Astrocyte (in vitro differentiated cells and primary cell): ENCODE measurements around the gene PRRT2. TPM values are rescaled to one million over a fixed set of nuclear protein-coding genes. Genes with fewer than 3 reads are reported as not detected.

Source experiments
- DNase-seq: peaks from one replicate; pipeline ENCODE4 v3.0.0-alpha.2; 2010; ENCODE audit warnings: low read depth
- FAIRE-seq: peaks from 2 replicates; lab custom pipeline; 2011; peaks lifted over from hg19 to GRCh38; lab: Jason Lieb, UNC
- H2AFZ ChIP-seq: 2 replicates; pipeline ENCODE4 v1.6.0; 2012; ENCODE audit warnings: low read depth, low read length, inconsistent platforms
- H3K27ac ChIP-seq: 2 replicates; pipeline ENCODE4 v1.5.1; 2011; ENCODE audit warnings: low read depth, low read length, inconsistent platforms
- H3K27me3 ChIP-seq: 2 replicates; pipeline ENCODE4 v1.6.0; 2011; ENCODE audit warnings: low read length, inconsistent platforms; ENCODE audit not compliant: insufficient read depth
- H3K36me3 ChIP-seq: 2 replicates; pipeline ENCODE4 v1.5.1; 2011; ENCODE audit warnings: low read length, inconsistent platforms; ENCODE audit not compliant: insufficient read depth
- H3K4me1 ChIP-seq: 2 replicates; pipeline ENCODE4 v1.5.1; 2011; ENCODE audit warnings: low read length, inconsistent platforms; ENCODE audit not compliant: insufficient read depth
- H3K4me2 ChIP-seq: 2 replicates; pipeline ENCODE4 v1.6.0; 2012; ENCODE audit warnings: low read length, inconsistent platforms
- H3K4me3 ChIP-seq: 2 replicates; pipeline ENCODE4 v1.5.1; 2011; ENCODE audit warnings: low read depth, mild to moderate bottlenecking, low read length, inconsistent platforms; ENCODE audit not compliant: insufficient read depth
- H3K79me2 ChIP-seq: 2 replicates; pipeline ENCODE4 v1.6.0; 2012; ENCODE audit warnings: mild to moderate bottlenecking, low read length, inconsistent platforms; ENCODE audit not compliant: insufficient read depth
- H3K9ac ChIP-seq: 2 replicates; pipeline ENCODE4 v1.6.0; 2012; ENCODE audit warnings: mild to moderate bottlenecking, low read length, inconsistent platforms
- H3K9me3 ChIP-seq: 2 replicates; pipeline ENCODE4 v1.5.1; 2012; ENCODE audit warnings: low read depth, mild to moderate bottlenecking, low read length, inconsistent platforms; ENCODE audit not compliant: insufficient read depth
- H4K20me1 ChIP-seq: 2 replicates; pipeline ENCODE4 v1.6.0; 2012; ENCODE audit warnings: low read length, inconsistent platforms; ENCODE audit not compliant: insufficient read depth
- H3K27ac Mint-ChIP-seq: one replicate; pipeline ENCODE4 v1.8.0; 2021; ENCODE audit warnings: mild to moderate bottlenecking, mixed read lengths; ENCODE audit not compliant: unreplicated experiment
- H3K27me3 Mint-ChIP-seq: one replicate; pipeline ENCODE4 v1.8.0; 2021; ENCODE audit warnings: low read depth, mixed read lengths; ENCODE audit not compliant: unreplicated experiment
- H3K36me3 Mint-ChIP-seq: one replicate; pipeline ENCODE4 v1.8.0; 2021; ENCODE audit warnings: low read depth, mixed read lengths; ENCODE audit not compliant: unreplicated experiment
- H3K4me1 Mint-ChIP-seq: one replicate; pipeline ENCODE4 v1.8.0; 2021; ENCODE audit warnings: low read depth, mixed read lengths; ENCODE audit not compliant: unreplicated experiment
- H3K4me3 Mint-ChIP-seq: one replicate; pipeline ENCODE4 v1.8.0; 2021; ENCODE audit warnings: mild to moderate bottlenecking, moderate library complexity, mixed read lengths; ENCODE audit not compliant: unreplicated experiment
- H3K9me3 Mint-ChIP-seq: one replicate; pipeline ENCODE4 v1.8.0; 2021; ENCODE audit warnings: mild to moderate bottlenecking, mixed read lengths; ENCODE audit not compliant: unreplicated experiment
- EZH2 ChIP-seq: IDR thresholded peaks from 2 replicates; pipeline ENCODE4 v1.6.1; 2012; ENCODE audit warnings: mild to moderate bottlenecking, low read length, inconsistent platforms; ENCODE audit not compliant: insufficient read depth
- total RNA-seq: library from RNA; stranded (reverse); gene quantifications from 2 replicates; pipeline ENCODE4 v1.2.1, GENCODE V29; 2021
- TF ChIP-seq, protein P1 (sequence below): IDR thresholded peaks from 2 replicates; pipeline ENCODE4 v1.5.1; 2011; ENCODE audit warnings: low read depth, mild to moderate bottlenecking, inconsistent platforms, low read length, moderate library complexity; ENCODE audit not compliant: insufficient read depth

PRRT2 gene
- total RNA-seq, 1 donor from 2014 or later = 6.2 TPM

DNA sequence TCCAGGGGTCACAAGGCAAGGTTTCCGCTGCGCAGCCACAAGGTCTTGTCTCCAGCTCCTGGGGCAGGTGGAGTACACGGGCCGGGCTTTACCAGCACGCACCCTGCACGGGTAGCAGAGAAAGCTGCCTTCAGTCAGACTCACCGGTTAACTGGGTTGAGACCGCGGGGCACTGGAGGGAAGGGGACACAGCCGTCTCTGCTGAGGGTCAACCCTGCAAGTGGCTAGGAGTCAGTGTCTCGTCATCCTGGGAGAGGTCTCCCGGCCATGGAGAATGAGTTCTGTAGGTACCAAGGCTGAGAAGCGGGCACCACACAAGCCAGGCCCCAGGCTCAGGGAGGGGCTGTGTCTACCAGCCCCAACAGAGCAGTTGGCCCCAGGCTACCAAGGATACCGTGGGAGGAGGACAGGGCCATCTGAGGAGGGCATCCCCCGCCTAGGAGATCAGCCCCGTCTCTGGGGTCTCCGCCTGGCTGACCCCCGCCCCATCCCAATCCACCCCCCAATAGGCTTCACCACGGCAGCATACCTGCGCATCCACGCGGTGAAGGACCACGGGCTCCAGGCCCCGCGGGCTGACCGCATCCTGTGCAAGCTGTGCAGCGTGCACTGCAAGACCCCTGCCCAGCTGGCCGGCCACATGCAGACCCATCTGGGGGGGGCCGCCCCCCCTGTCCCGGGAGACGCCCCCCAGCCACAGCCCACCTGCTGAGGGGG, 2.8 kb upstream of the PRRT2 start:
- H3K9me3 ChIP-seq = no peaks in the 10 kb centered on the region
- H3K27ac ChIP-seq = no peak overlapping the region
- H3K4me3 Mint-ChIP-seq = peak overlapping the region; percentile 91
- no peaks in the 10 kb centered on the region for H3K9me3 Mint-ChIP-seq
- H3K4me2 ChIP-seq = peak overlapping the region; percentile 93
- no peaks in the 10 kb centered on the region for H3K36me3 ChIP-seq
- no peaks in the 10 kb centered on the region for H3K27me3 Mint-ChIP-seq
- peaks cover 37% of the 10 kb centered on the region for H3K4me1 Mint-ChIP-seq
- FAIRE-seq (no peak), DNase-seq (no peak)
- no peak overlapping the region for H3K27ac Mint-ChIP-seq
- H3K79me2 ChIP-seq = peaks cover 36% of the 10 kb centered on the region
- peak overlapping the region; percentile 77 for H3K4me3 ChIP-seq
- peaks cover 9% of the 10 kb centered on the region for H3K36me3 Mint-ChIP-seq
- H4K20me1 ChIP-seq = peaks cover 34% of the 10 kb centered on the region
- TF ChIP-seq EZH2 = no peak
- TF ChIP-seq, protein P1, sequence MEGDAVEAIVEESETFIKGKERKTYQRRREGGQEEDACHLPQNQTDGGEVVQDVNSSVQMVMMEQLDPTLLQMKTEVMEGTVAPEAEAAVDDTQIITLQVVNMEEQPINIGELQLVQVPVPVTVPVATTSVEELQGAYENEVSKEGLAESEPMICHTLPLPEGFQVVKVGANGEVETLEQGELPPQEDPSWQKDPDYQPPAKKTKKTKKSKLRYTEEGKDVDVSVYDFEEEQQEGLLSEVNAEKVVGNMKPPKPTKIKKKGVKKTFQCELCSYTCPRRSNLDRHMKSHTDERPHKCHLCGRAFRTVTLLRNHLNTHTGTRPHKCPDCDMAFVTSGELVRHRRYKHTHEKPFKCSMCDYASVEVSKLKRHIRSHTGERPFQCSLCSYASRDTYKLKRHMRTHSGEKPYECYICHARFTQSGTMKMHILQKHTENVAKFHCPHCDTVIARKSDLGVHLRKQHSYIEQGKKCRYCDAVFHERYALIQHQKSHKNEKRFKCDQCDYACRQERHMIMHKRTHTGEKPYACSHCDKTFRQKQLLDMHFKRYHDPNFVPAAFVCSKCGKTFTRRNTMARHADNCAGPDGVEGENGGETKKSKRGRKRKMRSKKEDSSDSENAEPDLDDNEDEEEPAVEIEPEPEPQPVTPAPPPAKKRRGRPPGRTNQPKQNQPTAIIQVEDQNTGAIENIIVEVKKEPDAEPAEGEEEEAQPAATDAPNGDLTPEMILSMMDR = no peak
- H3K27me3 ChIP-seq = no peaks in the 10 kb centered on the region
- peaks cover 39% of the 10 kb centered on the region for H3K4me1 ChIP-seq
- no peak overlapping the region for H2AFZ ChIP-seq
- H3K9ac ChIP-seq = peak overlapping the region; percentile 84

DNA sequence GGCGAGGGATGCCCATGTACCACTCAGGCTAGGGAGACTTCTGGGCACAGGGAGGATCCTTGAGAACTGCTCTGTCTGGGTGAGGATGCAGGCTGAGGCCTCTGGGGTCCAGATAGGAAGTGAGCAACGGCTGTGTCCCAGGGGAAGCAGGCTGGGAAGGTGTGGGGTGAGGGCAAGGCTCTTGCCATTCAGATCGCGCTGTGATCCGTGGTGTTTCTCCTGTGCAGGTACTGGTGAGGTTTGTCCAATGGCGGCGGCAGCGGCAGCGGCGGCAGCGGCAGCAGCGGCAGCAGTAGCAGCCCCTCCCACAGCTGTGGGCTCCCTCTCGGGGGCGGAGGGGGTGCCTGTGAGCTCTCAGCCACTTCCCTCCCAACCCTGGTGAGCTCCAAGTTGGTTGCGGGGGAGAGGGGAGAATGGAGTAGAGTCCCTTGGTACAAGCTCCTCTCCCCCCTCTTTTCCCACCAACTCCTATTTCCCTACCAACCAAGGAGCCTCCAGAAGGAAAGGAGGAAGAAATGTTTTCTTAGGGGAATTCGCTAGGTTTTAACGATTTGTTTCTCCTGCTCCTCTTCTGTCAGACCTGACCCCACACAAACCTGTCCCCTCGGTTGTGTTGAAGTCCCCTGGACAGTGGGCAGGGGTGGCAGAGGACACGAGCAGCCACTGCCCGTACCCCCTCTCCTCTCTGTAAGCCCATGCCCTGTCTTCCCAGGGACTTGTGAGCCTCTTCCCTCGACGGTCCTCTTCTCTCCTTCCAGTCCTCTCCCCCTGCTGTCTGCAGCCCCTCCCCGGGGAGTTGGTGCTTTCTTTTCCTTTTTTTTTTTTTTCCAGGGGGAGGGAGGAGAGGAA, 1.9 kb upstream of the PRRT2 start:
- Mint-ChIP-seq H3K4me3 (peak overlapping the region; percentile 71), H3K27ac (peak overlapping the region; percentile 88), H3K4me1 (peaks cover 36% of the 10 kb centered on the region), H3K36me3 (peaks cover 9% of the 10 kb centered on the region), H3K27me3 (no peaks in the 10 kb centered on the region), H3K9me3 (no peaks in the 10 kb centered on the region)
- Histone ChIP-seq H4K20me1 (peaks cover 34% of the 10 kb centered on the region), H3K27me3 (no peaks in the 10 kb centered on the region), H3K36me3 (no peaks in the 10 kb centered on the region), H3K4me1 (peaks cover 34% of the 10 kb centered on the region), H2AFZ (no peak overlapping the region), H3K79me2 (peaks cover 36% of the 10 kb centered on the region), H3K9me3 (no peaks in the 10 kb centered on the region), H3K4me3 (peak overlapping the region; percentile 23), H3K4me2 (peak overlapping the region; percentile 93), H3K27ac (peak overlapping the region; percentile 40), H3K9ac (peak overlapping the region; percentile 84)
- TF ChIP-seq EZH2 = no peak
- TF ChIP-seq, protein P1 = no peak
- DNase-seq = no peak
- FAIRE-seq = no peak
